ENCODE results near the gene ACYP1.

ACYP1 gene

DNA sequence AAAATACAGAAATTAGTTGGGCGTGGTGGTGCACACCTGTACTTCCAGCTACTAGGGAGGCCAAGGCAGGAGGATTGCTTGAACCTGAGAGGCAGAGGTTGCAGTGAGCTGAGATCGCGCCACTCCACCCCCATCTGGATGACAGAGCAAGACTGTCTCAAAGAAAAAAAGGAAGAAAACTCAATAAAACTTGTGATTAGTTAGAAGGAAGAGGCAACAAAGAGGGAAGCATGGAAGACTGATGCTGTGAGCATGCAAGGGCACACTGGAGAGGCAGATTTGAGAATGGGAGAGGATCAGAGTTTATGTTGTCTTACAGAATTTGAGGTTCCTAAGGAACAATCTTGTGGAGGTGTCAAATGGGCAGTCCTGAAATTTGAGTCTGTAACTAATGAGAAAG lies 2.9 kb upstream of the ACYP1 start:
- TF ChIP-seq, protein P1, sequence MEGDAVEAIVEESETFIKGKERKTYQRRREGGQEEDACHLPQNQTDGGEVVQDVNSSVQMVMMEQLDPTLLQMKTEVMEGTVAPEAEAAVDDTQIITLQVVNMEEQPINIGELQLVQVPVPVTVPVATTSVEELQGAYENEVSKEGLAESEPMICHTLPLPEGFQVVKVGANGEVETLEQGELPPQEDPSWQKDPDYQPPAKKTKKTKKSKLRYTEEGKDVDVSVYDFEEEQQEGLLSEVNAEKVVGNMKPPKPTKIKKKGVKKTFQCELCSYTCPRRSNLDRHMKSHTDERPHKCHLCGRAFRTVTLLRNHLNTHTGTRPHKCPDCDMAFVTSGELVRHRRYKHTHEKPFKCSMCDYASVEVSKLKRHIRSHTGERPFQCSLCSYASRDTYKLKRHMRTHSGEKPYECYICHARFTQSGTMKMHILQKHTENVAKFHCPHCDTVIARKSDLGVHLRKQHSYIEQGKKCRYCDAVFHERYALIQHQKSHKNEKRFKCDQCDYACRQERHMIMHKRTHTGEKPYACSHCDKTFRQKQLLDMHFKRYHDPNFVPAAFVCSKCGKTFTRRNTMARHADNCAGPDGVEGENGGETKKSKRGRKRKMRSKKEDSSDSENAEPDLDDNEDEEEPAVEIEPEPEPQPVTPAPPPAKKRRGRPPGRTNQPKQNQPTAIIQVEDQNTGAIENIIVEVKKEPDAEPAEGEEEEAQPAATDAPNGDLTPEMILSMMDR (IDR thresholded peaks at IDR 0.05; ENCODE audit: extremely low read depth, insufficient read depth, missing control alignments), result no peak
- in situ Hi-C loops (cut with MboI; ENCODE audit: low pct_unique_long_range_greater_than_20kb, low sequenced_read_pairs, unreplicated experiment), result no loop called here
- DNase-seq (ENCODE audit: low spot score), result no peak

DNA sequence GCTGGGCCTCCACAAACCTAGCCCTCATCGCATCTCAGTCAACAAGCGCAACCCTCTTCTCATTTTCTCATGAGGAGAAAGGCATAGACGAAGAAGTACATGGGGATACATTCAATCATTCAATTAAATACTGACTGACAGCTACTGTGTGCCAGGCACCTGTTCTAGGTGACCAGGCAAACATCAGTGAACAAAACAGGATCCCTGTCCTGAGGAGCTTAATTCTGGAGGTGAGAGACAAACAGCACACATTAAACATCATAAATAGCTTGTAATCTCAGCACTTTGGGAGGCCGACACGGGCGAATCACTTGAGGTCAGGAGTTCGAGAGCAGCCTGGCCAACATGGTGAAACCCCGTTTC lies 362 bp upstream of the ACYP1 start:
- DNase-seq (ENCODE audit: low spot score), result no peak
- TF ChIP-seq, protein P1 (IDR thresholded peaks at IDR 0.05; ENCODE audit: extremely low read depth, insufficient read depth, missing control alignments), result no peak
- in situ Hi-C loops (cut with MboI; ENCODE audit: low pct_unique_long_range_greater_than_20kb, low sequenced_read_pairs, unreplicated experiment), result no loop called here

DNA sequence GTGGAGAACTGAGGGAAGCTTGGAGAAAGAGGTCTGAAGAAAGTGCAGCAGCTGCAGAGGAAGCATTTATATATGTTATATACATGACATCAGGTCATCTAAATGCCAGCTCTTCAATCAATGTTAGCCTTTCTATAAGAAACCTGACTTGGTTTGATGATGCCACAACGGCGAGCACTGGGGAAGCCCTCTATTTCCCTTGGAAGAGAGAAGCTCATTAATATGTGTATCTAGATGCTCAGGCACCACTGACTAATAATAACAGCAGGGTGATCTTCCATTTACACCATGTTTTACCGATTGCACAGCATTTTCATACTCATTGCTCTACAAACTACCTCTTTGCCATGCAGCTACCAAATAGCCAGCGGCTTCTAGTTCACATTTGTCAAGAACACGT lies 811 bp downstream of the ACYP1 start:
- TF ChIP-seq, protein P1 (IDR thresholded peaks at IDR 0.05; ENCODE audit: extremely low read depth, insufficient read depth, missing control alignments), result no peak
- in situ Hi-C loops (cut with MboI; ENCODE audit: low pct_unique_long_range_greater_than_20kb, low sequenced_read_pairs, unreplicated experiment), result no loop called here
- DNase-seq (ENCODE audit: low spot score), result no peak

DNA sequence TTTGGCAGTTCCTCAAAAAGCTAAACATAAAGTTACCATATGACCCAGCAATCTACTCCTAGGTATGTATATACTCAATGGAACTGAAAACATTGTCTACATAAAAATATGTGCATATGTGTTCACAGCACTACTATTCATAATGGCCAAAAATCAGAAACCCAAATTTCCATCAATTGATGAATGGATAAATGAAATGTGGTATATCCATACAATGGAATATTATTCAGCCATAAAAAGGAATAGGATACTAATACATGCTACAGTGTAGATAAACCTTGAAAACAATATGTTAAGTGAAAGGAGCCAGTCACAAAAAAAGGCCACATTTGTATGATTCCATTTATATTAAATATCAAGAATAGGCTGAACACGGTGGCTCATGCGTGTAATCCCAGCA lies 3.4 kb downstream of the ACYP1 start:
- in situ Hi-C loops (cut with MboI; ENCODE audit: low pct_unique_long_range_greater_than_20kb, low sequenced_read_pairs, unreplicated experiment), result no loop called here
- TF ChIP-seq, protein P1 (IDR thresholded peaks at IDR 0.05; ENCODE audit: extremely low read depth, insufficient read depth, missing control alignments), result no peak
- DNase-seq (ENCODE audit: low spot score), result no peak

DNA sequence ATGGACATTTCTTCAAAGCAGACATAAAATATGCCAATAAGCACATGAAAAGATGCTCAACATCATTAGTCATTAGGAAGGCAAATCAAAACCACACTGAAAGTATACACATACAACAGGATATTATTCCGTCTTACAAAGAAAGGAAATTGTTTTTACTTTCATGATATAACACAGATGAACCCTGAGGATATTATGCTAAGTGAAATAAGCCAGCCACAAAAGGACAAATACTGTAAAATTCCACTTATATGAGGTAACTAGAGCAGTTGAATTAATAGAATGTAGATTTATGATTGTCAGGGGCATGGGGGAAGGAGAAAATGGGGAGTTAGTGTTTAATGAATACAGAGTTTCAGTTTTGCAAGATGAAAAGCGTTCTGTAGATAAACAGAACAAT lies 4.2 kb downstream of the ACYP1 start:
- in situ Hi-C loops (cut with MboI; ENCODE audit: low pct_unique_long_range_greater_than_20kb, low sequenced_read_pairs, unreplicated experiment), result no loop called here
- no peak for DNase-seq (ENCODE audit: low spot score)
- TF ChIP-seq, protein P1 (IDR thresholded peaks at IDR 0.05; ENCODE audit: extremely low read depth, insufficient read depth, missing control alignments), result no peak

DNA sequence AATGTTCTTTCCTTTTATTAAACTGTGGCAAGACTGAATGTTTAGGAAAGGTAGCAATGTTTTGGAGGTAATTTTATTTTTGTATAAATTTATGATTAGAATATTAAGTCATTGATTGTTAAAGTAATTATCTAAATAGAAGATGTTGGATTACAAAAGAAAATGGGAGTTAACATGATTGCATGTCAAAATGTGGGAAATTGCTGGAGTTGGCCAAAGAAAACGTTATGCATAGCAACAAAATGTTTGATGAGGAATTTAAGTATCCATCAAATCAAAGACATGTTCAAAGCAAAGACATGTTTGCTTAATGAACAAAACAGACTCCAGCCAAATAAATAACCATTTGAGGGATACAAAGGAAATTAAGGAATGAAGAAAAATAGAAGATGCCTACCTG lies 9.4 kb downstream of the ACYP1 start:
- DNase-seq (ENCODE audit: low spot score), result no peak
- TF ChIP-seq, protein P1 (IDR thresholded peaks at IDR 0.05; ENCODE audit: extremely low read depth, insufficient read depth, missing control alignments), result no peak
- in situ Hi-C loops (cut with MboI; ENCODE audit: low pct_unique_long_range_greater_than_20kb, low sequenced_read_pairs, unreplicated experiment), result no loop called here
